ENCODE measurements around the gene PTGDR. TPM values are rescaled to one million over a fixed set of nuclear protein-coding genes. Genes with fewer than 3 reads are reported as not detected.

PTGDR gene
- total RNA-seq, 1 experiment from 2014 or later: not detected

DNA sequence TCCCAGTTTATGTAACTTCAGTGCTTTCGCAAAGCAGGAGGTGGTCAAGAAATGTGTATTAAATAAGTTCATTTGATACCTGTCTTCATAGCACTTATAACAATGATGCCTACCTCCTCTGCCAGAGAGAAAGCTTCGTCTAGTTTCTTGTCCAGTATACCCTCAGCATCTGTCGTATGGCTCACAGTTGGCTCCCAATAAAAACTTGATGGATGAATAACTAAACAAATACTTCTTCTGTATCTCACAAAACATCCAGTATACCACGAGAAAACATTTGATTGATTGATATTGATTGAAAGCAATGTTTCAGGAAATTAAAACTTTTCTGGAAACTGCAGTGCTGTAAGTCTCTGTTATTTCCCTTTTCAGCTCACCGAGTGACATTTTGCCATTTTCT is 26.9 kb upstream of the PTGDR start:
- H3K9ac ChIP-seq (ENCODE audit: low read length): no peak overlapping the region
- TF ChIP-seq ATF3 (IDR thresholded peaks at IDR 0.05) (no peak), POLR2A (IDR thresholded peaks at IDR 0.05; ENCODE audit: borderline replicate concordance, extremely low read depth, insufficient read depth, insufficient read length) (no peak), SRF (IDR thresholded peaks at IDR 0.05; ENCODE audit: low read depth) (no peak), ZBTB33 (IDR thresholded peaks at IDR 0.05; ENCODE audit: extremely low read depth, insufficient replicate concordance, low read length) (no peak), CEBPB (IDR thresholded peaks at IDR 0.05; ENCODE audit: low read depth) (no peak), JUND (IDR thresholded peaks at IDR 0.05) (no peak), RAD21 (IDR thresholded peaks at IDR 0.05; ENCODE audit: low read depth) (no peak), TCF7L2 (IDR thresholded peaks at IDR 0.05; ENCODE audit: borderline replicate concordance, extremely low read depth, insufficient read depth, insufficient read length) (no peak), POLR2AphosphoS5 (IDR thresholded peaks at IDR 0.05; ENCODE audit: low read depth, low read length) (no peak), EGR1 (IDR thresholded peaks at IDR 0.05; ENCODE audit: low read depth) (no peak), EZH2 (IDR thresholded peaks at IDR 0.05) (no peak), SP1 (IDR thresholded peaks at IDR 0.05; ENCODE audit: low read depth) (no peak), EZH2phosphoT487 (IDR thresholded peaks at IDR 0.05; ENCODE audit: borderline replicate concordance) (no peak), ZNF274 (IDR thresholded peaks at IDR 0.05; ENCODE audit: low read depth, low read length) (no peak)
- TF ChIP-seq, protein P1, sequence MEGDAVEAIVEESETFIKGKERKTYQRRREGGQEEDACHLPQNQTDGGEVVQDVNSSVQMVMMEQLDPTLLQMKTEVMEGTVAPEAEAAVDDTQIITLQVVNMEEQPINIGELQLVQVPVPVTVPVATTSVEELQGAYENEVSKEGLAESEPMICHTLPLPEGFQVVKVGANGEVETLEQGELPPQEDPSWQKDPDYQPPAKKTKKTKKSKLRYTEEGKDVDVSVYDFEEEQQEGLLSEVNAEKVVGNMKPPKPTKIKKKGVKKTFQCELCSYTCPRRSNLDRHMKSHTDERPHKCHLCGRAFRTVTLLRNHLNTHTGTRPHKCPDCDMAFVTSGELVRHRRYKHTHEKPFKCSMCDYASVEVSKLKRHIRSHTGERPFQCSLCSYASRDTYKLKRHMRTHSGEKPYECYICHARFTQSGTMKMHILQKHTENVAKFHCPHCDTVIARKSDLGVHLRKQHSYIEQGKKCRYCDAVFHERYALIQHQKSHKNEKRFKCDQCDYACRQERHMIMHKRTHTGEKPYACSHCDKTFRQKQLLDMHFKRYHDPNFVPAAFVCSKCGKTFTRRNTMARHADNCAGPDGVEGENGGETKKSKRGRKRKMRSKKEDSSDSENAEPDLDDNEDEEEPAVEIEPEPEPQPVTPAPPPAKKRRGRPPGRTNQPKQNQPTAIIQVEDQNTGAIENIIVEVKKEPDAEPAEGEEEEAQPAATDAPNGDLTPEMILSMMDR (IDR thresholded peaks at IDR 0.05 in 2 of 3, conservative IDR thresholded peaks at IDR 0.05 in 1 of 3; ENCODE audit: borderline replicate concordance in 1 of 3, insufficient read depth in 1 of 3, low read depth in 2 of 3, low read length in 2 of 3): no peak
- TF ChIP-seq, protein P2, sequence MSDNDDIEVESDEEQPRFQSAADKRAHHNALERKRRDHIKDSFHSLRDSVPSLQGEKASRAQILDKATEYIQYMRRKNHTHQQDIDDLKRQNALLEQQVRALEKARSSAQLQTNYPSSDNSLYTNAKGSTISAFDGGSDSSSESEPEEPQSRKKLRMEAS (IDR thresholded peaks at IDR 0.05): no peak
- ATAC-seq: no peak
- no peaks in the 10 kb centered on the region for H3K79me2 ChIP-seq (ENCODE audit: insufficient read depth, low read length)
- intact Hi-C loops (cut with micrococcal nuclease): no loop called here
- no peak overlapping the region for H2AFZ ChIP-seq (ENCODE audit: low read depth, low read length, poor library complexity, severe bottlenecking)
- ChIA-PET CTCF (no interaction called here), RAD21 (ENCODE audit: low non-redundant PET in 1 of 2, low total read pairs in 2 of 2, uncharacterized antibody in 2 of 2, unreplicated experiment in 2 of 2) (no interaction called here), POLR2A (no interaction called here)
- no peaks in the 10 kb centered on the region for H3K36me3 ChIP-seq (ENCODE audit: control insufficient read depth in 1 of 2, insufficient read depth in 2 of 2, low read length in 2 of 2)
- no peak overlapping the region for H3K4me3 ChIP-seq (replicated peaks in 1 of 2; ENCODE audit: low read depth in 1 of 2, low read length in 2 of 2)
- no peak overlapping the region for H3K4me2 ChIP-seq (ENCODE audit: low read length)
- H4K20me1 ChIP-seq (ENCODE audit: insufficient read depth): no peaks in the 10 kb centered on the region
- H3K27ac ChIP-seq (ENCODE audit: low read depth, low read length): no peak overlapping the region
- no peaks in the 10 kb centered on the region for H3K9me2 ChIP-seq (ENCODE audit: insufficient read depth)
- no peaks in the 10 kb centered on the region for H3K4me1 ChIP-seq (ENCODE audit: control insufficient read depth in 1 of 2, insufficient read depth in 2 of 2, low read length in 2 of 2)
- BruUV-seq (replicated peaks): no TSS peak
- no peaks in the 10 kb centered on the region for H3K9me3 ChIP-seq (ENCODE audit: control insufficient read depth in 1 of 2, insufficient read depth in 1 of 2, low read depth in 1 of 2, low read length in 2 of 2)
- no peak for DNase-seq (ENCODE audit: low read depth, low spot score)
- no peaks in the 10 kb centered on the region; the same call in 1 of the 2 replicates for H3K27me3 ChIP-seq (ENCODE audit: insufficient read depth, low read length)

Data from HCT116 (cell line).